Activated B cell treated with CpG ODN at 0.5 μM for 24 hours (primary cell): ENCODE results near the gene SKP2. TPM values are rescaled to one million over a fixed set of nuclear protein-coding genes. Genes with fewer than 3 reads are reported as not detected.

Experiments
- ATAC-seq: fragments of 200-7000 bp; cut with Tn5 transposase; one replicate; pipeline ENCODE4 v1.10.0; 2021; ENCODE audit warnings: low read depth, mild to moderate bottlenecking, moderate library complexity
- CTCF ChIA-PET: fragments of 350-600 bp; sonication (Branson Sonifier 250); formaldehyde crosslinking; loops from one replicate; lab custom pipeline; 2021; ENCODE audit warnings: antibody characterized with exemption; lab: Charles Lee
- POLR2A ChIA-PET: fragments of 350-600 bp; sonication (Branson Sonifier 250); formaldehyde crosslinking; loops from one replicate; lab custom pipeline; 2021; ENCODE audit warnings: antibody characterized with exemption; lab: Charles Lee
- DNase-seq: peaks from one replicate; pipeline ENCODE4 v3.0.0; 2022
- H3K27ac Mint-ChIP-seq: one replicate; pipeline ENCODE4 v1.8.0; 2020; ENCODE audit warnings: mixed read lengths
- H3K27me3 Mint-ChIP-seq: one replicate; pipeline ENCODE4 v1.8.0; 2021; ENCODE audit warnings: mixed read lengths
- H3K36me3 Mint-ChIP-seq: one replicate; pipeline ENCODE4 v1.8.0; 2021; ENCODE audit warnings: low read depth, mixed read lengths
- H3K4me1 Mint-ChIP-seq: one replicate; pipeline ENCODE4 v1.8.0; 2021; ENCODE audit warnings: mixed read lengths
- H3K4me3 Mint-ChIP-seq: one replicate; pipeline ENCODE4 v1.8.0; 2020; ENCODE audit warnings: mild to moderate bottlenecking, mixed read lengths
- H3K9me3 Mint-ChIP-seq: one replicate; pipeline ENCODE4 v1.8.0; 2020; ENCODE audit warnings: mixed read lengths
- CTCF ChIP-seq: fragments of 200-600 bp; IDR thresholded peaks from one replicate; pipeline ENCODE4 v1.8.0; 2022; ENCODE audit warnings: antibody characterized with exemption, mild to moderate bottlenecking
- intact Hi-C: fragments of 100-400 bp; cut with micrococcal nuclease; formaldehyde crosslinking; loops from one replicate; pipeline ENCODE4 v1.15.1; 2024
- total RNA-seq: library from RNA; stranded (reverse); gene quantifications from 2 replicates; pipeline ENCODE4 v1.2.3, GENCODE V29; 2022

The SKP2 gene
- total RNA-seq, 1 donor from 2014 or later, result 18.5 TPM

GRCh38 chr5:36138900-36139683 is 12.8 kb upstream of the SKP2 start:
- no peak overlapping the region for H3K27ac Mint-ChIP-seq
- no peak overlapping the region for H3K4me3 Mint-ChIP-seq
- TF ChIP-seq CTCF, result no peak
- peaks cover 47% of the 10 kb centered on the region for H3K36me3 Mint-ChIP-seq
- H3K9me3 Mint-ChIP-seq, result peaks cover 7% of the 10 kb centered on the region
- ATAC-seq (no peak), DNase-seq (no peak)
- ChIA-PET POLR2A (interaction anchor here (0.6 kb wide), 1 partner anchor 14 kb away, joined by 3 read pairs; no protein-coding TSS in a partner anchor), CTCF (no interaction called here)
- intact Hi-C loops, result no loop called here
- H3K4me1 Mint-ChIP-seq, result no peaks in the 10 kb centered on the region
- no peaks in the 10 kb centered on the region for H3K27me3 Mint-ChIP-seq

GRCh38 chr5:36145311-36145710 is 6.6 kb upstream of the SKP2 start:
- ATAC-seq, result no peak
- no peak overlapping the region for H3K4me3 Mint-ChIP-seq
- ChIA-PET CTCF (no interaction called here), POLR2A (interaction anchor here (0.8 kb wide), 1 partner anchor 545 kb away, joined by 3 read pairs; no protein-coding TSS in a partner anchor)
- H3K36me3 Mint-ChIP-seq, result peaks cover 16% of the 10 kb centered on the region
- TF ChIP-seq CTCF, result no peak
- intact Hi-C loops, result no loop called here
- peaks cover 4% of the 10 kb centered on the region for H3K9me3 Mint-ChIP-seq
- no peaks in the 10 kb centered on the region for H3K27me3 Mint-ChIP-seq
- peaks cover 8% of the 10 kb centered on the region for H3K4me1 Mint-ChIP-seq
- no peak for DNase-seq
- no peak overlapping the region for H3K27ac Mint-ChIP-seq

GRCh38 chr5:36146390-36146789 is 5.5 kb upstream of the SKP2 start:
- TF ChIP-seq CTCF, result no peak
- no peak for DNase-seq
- Mint-ChIP-seq H3K4me3 (no peak overlapping the region), H3K27ac (no peak overlapping the region), H3K36me3 (peaks cover 10% of the 10 kb centered on the region), H3K4me1 (peaks cover 16% of the 10 kb centered on the region), H3K27me3 (no peaks in the 10 kb centered on the region), H3K9me3 (no peaks in the 10 kb centered on the region)
- ATAC-seq, result no peak
- CTCF ChIA-PET, result no interaction called here
- intact Hi-C loops, result no loop called here
- POLR2A ChIA-PET, result no interaction called here

DNA sequence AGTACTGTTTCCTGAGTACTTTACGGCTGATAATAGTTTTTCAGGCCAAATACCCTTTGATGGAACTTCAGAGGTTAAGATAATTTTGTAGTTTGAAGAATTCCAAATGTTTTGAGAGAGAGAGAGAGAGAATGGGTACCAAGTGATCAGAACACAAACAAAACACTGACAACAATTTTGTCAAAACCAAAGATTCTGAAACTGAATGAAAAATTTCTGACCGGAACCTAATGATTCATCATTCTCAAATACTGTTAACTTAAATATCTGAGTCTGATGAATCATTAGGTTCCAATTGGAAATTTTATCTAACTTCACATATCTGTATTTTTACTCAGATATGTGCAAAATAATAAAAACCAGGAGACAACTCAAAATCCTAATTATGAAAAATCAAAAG is 4.2 kb upstream of the SKP2 start:
- Mint-ChIP-seq H3K36me3 (peaks cover 18% of the 10 kb centered on the region), H3K27ac (no peak overlapping the region), H3K4me1 (peaks cover 25% of the 10 kb centered on the region)

More for the DNA sequence above, 4.2 kb upstream of the SKP2 start:
- ChIA-PET CTCF (no interaction called here), POLR2A (no interaction called here)
- no peak for ATAC-seq
- H3K27me3 Mint-ChIP-seq, result no peaks in the 10 kb centered on the region
- H3K4me3 Mint-ChIP-seq, result no peak overlapping the region
- intact Hi-C loops, result no loop called here
- no peak for DNase-seq
- H3K9me3 Mint-ChIP-seq, result no peaks in the 10 kb centered on the region
- no peak for TF ChIP-seq CTCF
